ENCODE data around the gene EXOC2.

EXOC2 gene, protein sequence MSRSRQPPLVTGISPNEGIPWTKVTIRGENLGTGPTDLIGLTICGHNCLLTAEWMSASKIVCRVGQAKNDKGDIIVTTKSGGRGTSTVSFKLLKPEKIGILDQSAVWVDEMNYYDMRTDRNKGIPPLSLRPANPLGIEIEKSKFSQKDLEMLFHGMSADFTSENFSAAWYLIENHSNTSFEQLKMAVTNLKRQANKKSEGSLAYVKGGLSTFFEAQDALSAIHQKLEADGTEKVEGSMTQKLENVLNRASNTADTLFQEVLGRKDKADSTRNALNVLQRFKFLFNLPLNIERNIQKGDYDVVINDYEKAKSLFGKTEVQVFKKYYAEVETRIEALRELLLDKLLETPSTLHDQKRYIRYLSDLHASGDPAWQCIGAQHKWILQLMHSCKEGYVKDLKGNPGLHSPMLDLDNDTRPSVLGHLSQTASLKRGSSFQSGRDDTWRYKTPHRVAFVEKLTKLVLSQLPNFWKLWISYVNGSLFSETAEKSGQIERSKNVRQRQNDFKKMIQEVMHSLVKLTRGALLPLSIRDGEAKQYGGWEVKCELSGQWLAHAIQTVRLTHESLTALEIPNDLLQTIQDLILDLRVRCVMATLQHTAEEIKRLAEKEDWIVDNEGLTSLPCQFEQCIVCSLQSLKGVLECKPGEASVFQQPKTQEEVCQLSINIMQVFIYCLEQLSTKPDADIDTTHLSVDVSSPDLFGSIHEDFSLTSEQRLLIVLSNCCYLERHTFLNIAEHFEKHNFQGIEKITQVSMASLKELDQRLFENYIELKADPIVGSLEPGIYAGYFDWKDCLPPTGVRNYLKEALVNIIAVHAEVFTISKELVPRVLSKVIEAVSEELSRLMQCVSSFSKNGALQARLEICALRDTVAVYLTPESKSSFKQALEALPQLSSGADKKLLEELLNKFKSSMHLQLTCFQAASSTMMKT

DNA sequence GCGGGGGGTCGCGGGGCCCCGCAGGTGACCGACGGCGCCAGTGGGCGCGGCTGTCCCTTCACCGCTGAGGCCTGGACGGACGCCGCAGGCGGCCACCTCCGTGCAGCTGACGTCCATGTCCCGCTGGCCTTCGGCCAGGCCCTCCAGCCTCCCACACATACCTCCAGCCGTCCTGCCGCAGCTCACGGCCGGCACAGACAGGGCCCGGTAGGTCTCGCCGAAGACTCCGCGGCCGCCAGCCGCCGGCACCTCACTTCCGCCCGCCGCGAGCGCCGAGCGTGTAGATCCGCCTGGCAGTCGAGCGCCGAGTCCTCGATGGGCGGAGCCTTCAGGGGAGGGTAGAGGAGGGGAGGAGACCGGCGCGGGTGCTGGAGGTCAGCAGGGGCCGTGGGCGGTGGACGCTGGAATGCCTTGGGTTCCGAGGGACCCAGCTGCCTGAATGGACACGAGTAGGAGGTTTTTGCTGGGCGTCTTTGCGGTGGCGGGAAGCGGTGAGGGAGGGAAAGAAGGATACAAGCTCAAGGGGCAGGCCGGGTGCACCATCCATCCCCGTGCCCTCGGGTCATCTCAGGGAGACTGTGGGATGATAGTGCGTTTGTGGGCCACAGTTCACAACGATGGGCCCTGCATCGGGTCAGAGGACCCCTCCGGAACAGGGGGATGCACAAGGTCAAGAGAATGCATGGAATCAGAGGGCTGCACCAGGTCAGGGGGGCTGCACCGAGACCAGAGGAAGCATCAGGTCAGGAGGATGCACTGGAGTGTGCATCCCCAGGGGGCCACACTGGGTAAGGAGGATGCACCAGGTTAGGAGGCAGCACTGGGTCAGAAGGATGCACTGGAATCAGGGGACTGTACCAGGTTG is at the start of gene EXOC2:
EXOC2 (minus strand) TSS at position 282 of the 865 bp plus-strand sequence. CDS start 55,321 bp downstream, outside the sequence.
- peak; percentile 87 for DNase-seq

DNA sequence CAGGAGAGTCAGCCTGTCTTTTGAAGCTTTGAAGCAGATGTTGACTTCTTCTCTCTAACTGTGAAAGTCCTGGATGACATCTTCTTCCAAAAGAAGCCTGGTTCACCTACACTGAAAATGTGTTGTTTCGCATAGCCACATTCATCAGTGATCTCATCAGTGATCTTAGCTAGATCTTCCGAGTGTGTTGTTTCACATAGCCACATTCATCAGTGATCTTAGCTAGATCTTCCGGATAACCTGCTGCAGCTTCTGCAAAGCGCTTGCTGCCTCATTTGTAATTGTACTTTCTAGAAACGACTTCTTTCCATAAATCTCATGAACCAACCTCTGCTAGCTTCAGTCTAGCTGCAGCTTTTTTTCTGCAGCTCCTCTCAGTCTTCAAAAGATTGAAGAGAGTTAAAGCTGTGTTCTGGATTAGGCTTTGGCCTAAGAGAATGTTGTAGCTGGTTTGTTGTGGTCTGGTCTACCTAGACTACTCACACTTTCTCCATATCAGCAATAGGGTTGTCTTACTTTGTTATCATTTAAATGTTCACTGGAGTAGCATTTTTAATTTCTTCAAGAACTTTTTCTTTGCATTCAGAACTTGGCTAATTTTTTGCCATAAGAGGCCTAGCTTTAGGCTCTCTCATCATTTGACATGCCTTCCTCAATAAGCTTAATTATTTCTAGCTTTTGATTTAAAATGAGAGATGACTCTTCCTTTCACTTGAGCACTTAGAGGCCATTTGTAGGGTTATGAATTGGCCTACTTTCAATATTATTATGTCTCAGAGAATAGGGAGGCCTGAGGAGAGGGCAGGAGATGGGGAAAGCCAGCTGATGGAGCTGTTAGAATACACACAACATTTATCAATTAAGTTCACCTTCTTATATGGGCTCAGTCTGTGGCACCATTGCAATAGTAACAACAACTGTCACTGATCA is 48.7 kb upstream of the EXOC2 start:
- no peak for DNase-seq

DNA sequence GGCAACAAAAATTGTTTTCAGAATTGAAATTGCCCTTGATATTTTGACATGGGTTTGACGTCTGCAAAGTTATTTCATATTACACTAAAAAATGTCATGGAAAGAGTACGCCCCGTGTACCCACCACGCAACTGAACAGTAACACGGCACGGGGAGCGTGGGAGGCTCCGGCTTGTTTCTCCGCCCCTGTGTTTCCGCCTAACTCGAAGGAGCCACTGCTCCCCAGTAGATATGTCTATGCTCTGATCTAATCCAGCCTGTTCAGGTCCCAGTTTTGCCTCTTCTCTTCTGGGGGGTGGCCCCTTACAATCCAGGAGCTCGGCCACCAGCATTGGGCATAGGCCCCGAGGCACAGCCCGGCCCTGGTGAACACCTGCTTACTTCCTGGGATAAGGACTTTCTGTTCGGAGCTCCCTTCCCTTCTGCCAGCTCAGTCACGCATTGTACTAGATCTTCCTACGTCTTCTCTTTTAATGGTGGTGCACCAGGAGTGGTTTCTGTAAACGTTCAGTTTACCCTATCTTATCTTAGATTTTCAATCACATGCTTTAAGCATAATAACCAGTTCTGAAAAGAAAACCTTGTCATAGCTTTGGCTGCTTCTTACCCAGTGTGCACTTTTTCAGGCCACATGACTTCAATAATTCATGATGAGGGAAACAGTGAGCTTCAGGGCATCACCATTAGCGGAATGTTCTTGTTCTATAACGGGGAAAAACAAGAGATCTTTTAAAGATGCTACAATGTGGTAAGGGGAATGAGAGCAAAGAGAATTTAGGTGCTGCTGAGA is 43.9 kb upstream of the EXOC2 start:
- DNase-seq = no peak

DNA sequence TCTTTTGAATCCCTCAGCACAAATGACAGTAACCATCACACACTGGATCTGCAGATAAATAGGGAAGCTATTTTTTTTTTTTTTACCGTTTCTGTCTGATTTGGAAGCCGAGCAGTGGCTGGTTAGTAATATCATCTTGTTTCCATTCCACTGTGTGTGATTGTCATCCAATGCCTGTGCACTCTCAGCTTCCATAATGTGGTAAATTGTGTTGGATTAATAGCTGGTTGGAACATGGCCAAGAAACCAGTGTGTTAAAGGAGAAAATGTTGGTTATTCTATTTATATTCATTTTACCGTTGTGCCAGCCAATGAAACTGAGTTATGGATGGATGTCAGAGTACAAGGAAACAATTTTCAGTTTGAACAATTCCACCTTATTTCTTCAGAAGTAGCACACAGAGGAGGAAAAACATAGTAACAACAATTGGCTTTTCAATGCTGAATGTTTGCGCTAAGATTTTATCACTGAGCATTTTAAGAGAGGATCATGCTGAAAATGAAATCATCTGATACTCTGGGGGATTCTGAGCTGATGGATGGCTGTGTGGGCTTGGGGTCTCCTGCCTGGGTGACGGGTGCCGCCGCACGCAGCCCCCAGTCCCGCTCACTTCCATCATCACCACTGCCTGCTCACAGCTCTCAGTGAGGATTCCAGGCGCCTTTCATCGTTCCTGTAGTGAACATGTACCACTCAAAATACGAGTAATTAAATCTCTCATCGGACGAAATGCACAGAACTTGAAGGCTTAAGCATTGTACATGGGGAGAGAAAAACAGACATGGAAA is 40.7 kb upstream of the EXOC2 start:
- DNase-seq = no peak

GRCh38 chr6:731924-732323 is 39.0 kb upstream of the EXOC2 start:
- no peak for DNase-seq

GRCh38 chr6:729606-730320 is 36.8 kb upstream of the EXOC2 start:
- DNase-seq = no peak

- no peak for DNase-seq
Measured at GRCh38 chr6:727856-728255, 34.9 kb upstream of the EXOC2 start.

DNA sequence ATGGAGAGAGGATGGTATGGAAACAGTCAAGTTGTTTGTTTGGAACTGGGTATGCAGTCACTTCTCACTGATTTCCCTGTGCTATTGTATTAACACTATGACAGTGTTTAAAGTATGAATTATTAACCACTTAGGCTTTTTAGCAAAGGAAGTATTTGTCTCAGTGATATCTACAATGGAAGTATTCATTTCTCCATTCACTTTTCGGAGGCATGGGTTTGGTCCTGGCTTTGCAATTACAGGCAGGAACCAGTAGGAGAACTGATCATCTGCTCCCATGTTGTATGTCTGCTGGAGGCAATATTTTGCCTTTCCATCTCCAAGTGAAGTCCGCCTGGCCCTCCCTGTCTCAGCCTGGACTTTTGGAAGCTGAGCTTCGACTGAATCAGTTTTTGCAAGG is 30.6 kb upstream of the EXOC2 start:
- no peak for DNase-seq

DNA sequence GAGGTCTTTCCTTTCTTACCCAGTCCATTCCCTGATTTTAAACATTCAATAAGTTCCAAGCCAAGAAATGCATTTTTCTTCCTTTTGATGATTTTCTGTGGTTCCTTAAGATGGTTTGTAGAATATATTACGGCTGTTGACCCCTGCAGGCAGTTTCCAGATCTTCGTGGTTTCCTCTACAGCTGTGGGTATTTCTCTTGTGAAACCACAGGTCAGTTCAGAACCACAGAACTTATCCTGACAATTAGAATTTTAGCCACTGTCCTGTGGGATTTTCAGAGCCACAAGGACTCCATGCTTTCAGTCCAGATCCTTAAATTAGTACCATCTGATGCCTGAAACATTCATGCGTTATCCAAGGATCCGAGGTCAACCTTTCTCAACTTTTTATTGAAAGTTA is 29.7 kb upstream of the EXOC2 start:
- DNase-seq = no peak

DNA sequence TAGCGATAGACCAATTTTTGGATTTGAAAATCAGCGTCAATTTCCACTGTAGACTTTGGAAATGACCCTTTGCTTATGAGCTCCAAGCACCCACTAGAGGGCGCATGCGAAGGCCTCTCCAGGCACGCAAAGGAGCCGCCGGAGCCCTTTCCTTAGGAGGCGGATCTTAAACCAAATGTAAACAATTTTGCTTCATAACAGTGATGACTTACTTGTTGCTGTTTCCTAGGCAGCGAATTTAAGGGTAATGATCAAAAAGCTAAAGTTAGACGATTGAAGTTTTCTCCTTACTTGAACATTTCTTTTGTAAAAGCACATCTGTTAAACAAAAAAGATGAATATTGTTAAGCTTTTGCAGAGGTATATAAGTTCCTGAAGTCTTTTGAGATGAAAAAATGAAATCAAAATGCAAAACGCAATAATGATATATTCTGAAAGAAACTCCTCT is 29.2 kb upstream of the EXOC2 start:
- DNase-seq = peak; percentile 69

DNA sequence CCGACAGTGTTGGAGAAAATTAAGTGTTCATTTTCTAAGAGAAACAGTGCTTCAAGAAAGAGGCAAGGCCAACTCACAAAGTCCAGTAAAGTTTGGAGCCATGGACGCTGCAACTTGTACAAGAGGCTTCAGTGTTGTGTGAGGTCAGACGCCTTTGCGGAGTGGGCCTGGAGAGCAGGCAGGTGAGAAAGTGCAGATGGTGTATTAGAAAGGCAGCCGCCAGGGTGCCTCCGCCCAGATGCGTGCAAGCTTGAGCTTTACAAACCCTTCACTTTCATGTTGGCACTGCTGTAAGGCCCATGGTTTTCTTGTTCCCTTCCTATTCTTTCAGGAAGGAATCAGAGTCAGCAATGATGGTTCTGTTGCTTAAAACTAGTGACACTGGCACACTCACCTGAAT is 25.4 kb upstream of the EXOC2 start:
- no peak for DNase-seq

DNA sequence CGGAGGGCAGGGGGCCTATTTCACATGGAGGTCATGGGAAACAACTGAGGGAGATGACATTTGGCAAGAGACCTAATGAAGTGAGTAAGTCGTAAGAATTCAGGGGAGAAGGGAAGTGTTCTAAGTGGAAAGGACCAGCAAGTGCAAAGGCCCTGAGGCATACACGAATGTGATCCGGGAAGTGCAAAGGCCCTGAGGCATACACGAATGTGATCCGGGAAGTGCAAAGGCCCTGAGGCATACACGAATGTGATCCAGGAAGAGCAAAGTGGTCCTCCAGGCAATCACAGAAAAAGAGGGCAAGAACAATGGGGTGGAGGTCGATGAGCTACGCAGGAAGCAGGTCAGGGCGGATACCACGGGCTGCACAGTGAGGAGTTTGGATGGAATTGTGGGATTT is 24.2 kb upstream of the EXOC2 start:
- no peak for DNase-seq

- no peak for DNase-seq
Measured at GRCh38 chr6:715709-716491, 23.0 kb upstream of the EXOC2 start.

DNA sequence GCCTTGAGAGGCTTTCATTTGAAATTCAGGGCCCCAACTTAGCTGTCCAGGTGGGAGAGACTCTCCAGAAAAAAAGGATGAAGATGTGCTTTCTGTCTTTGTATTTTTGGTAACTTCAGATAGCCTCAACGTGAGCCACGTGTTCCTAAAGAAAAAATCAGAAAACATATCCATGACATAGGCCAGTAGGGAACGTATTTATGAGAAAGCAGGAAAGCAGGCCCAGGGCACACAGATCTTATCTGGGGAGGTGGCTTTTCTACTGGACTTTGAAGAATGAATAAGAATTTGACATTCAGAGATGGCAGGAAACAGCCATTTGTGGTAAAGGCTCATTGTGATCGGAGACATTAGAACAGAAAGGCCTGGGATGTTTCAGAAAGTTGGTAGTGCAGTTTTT is 21.2 kb upstream of the EXOC2 start:
- no peak for DNase-seq

DNA sequence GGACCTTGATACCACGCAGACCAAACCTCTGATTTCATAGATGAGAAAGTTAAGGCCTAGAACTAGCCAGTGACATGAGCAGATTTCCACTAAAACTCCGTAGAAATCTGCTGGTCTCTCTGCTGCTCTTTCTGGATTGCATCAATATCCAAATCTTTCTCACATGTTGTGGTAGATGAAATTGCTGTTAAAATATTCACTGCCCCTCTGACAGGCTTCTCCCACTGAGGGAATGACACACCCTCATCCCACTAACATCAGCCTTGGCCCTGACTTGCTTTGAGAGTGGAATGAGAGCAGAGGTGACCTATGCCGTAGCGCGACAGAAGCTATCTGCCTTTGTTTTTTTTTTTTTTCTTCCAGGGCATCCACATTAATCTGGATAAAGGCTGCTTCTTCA is 20.4 kb upstream of the EXOC2 start:
- DNase-seq = no peak

- DNase-seq = no peak
Measured at GRCh38 chr6:712805-713204, 19.9 kb upstream of the EXOC2 start.

- DNase-seq = no peak
Measured at GRCh38 chr6:711925-712324, 19.0 kb upstream of the EXOC2 start.

Data from CD4-positive, alpha-beta T cell treated with Interleukin-10 for 1 hour (primary cell).